Activated CD4-positive, alpha-beta T cell treated with anti-CD3 and anti-CD28 coated beads, Interleukin-2, amount 50 U/mL, for 4 hours (primary cell): ENCODE results near the gene PDGFRB.

ENCODE experiments used
- DNase-seq, 2 experiments: peaks; one replicate each; pipeline ENCODE4 v3.0.0-alpha.2; 2020

The PDGFRB gene

GRCh38 chr5:150162142-150162513 lies 6.5 kb upstream of the PDGFRB start:
- DNase-seq = no peak

DNA sequence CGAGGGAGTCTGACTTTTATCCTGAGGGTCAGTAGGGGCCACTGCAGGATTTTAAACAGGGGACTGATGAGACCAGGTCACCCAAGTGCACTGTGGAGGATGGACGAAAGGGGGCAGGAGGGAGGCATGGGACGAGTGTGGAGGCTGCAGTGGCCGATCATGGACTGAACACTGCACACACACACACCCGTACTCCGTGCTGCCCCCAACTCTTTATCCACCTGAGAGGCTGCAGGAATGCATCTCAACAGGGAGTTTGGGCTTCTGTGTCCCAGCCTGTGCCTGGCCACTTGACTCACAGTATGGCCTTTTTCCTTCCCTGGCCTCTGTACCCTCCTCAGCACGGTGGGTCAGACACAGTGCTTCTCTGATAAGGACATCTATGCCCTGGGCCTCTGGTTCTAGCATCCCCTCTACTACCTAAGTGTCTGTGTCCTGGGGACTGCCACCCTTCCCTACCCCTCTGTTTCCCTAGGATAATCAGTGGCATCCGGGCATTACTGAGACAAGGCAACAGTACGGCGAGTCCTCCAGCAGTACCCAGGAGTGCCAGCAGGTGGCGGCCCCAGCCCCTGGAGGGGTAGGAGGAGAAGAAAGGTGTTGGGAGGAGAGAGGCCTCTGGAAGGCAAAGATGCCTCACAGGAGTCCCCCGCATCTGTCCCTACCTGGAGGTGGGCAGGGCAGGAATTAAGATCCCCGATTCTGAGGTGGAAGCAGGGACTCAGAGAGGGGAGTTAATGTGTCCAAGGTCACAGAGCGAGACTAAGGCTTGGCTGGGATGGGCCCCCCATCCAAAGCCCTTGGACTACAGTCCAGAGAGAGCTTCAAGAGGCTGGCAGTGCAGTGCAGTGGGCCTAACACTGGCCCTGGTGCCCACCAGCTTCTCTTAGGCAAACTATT lies 5.8 kb upstream of the PDGFRB start:
- DNase-seq = peak; percentile 65

GRCh38 chr5:150160448-150161081 lies 4.9 kb upstream of the PDGFRB start:
- DNase-seq = no peak

- DNase-seq = no peak
Measured at GRCh38 chr5:150159741-150160179, 4.1 kb upstream of the PDGFRB start.

DNA sequence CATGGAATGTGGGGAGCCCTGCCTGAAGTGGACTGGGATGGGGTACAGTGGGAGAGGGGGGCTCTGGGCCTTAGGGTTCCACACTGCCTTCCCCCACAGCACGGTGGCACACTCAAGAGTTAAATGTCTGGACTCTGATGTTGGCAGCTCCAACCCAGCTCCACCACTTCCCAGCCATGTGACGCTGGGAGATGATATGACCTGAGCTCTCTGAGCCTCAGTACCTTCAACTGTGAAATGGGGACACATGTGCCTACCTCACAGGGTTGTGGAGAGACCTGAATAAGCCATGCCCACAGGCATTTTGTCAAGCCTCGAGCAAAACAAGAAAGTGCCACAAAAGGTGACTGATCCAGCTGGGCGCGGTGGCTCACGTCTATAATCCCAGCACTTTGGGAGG lies 3.4 kb upstream of the PDGFRB start:
- DNase-seq = no peak

GRCh38 chr5:150158170-150158949 lies 2.7 kb upstream of the PDGFRB start:
- DNase-seq = no peak

DNA sequence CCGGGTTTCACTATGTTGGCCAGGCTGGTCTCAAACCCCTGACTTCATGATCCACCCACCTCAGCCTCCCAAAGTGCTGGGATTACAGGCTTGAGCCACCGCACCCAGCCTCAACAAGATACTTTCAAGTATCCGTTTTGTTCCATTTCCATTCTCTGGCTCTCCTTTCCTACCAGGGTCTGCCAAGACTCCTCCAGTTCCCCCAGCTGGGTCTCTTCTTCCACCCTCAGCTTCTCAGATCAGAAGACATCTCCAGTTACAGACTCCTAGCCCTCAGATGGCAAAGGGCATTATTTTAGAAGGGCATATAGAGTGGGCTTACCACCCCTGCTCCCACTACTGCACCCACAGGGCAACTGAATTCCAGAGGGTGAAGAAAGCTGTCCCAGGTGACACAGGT lies 1.5 kb upstream of the PDGFRB start:
- no peak for DNase-seq

DNA sequence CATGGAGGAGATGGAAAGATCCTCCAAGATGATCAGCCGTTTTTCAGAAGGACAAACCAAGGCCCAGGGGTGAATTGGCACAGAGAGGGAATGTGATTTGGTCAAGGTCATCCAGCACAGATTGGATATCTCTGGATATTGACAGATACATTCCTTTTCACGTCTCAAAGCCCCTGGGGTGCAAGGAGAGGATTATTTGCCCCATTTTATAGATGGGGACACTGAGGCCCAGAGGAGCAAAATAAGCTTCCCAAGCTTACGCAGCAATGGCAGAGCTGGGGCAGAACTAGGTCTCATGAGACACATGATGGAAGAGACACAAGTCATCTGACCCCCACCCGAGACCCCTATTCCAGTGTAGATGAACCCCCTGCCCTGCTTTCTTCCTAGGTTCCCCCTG lies 895 bp upstream of the PDGFRB start:
- no peak for DNase-seq

DNA sequence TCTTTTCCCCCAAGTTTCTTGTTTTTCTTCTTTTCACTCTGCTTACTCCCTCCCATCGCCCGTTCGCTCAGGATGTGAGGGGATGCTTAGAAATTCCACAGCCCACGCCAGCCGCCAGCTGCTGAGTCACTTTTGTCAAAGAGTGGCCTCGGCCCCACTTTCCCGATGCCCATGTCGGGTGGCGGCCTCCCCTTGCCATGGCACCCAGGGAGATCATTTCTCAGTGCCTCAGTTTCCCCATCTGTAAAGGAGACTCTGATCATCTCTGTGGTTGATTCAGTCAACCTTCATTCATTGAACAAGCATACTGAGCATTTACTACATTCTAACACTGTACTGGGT lies 353 bp upstream of the PDGFRB start:
- no peak for DNase-seq

DNA sequence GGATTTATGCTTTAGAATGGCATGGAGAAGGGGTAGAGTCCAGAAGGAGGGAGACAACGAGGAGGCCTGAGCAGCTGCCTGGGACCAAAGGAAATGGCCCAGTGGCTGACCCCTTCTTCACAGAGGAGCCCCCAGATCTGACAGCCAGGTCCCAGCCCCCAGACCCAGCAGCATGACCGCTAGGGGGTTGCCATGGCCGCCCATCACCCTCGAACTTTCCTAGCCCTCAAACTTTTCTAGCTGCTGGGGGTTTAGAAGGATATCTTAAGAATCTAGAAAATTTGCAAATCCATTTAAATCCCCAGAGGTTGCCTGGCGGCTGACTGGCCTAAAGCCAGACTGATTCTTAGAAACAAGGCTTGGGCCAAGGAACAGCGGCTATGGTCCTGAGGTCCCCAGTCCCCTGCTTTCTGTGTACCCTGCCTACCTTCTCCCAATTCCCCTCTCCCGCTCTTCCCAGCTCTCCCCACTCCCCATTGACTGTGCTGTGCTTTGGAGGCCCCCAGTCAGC lies 972 bp downstream of the PDGFRB start:
- DNase-seq = no peak

DNA sequence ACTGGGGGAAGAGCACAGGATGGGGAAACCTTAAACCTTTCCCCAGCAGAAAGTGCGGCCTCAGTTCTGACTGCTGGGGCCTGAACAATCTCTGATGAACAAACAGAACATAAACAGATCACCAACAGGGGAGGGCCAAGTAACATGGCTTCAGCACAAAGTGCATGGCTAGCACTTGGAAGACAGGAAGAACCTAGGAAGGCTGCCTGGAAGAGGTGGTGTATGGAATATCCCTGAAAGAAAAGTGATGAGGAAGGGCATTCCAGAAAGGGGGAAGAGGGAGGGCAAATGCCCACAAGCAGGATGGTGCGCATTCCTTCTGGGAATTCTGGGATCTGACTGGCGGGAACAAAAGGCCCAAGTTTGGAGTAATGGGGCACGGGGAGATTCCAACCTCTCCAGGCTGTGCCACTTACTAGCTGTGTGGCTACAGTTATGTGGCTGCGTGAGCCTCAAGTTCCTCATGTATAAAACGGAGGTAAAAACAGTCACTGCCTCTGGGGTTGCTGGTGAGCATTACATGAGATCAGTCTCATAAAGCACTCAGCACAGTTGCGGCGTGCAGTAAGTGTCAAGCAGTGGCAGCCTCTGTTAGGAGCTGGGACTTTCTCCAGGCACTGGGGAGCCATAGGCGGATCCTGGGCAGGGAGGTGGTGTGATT lies 1.6 kb downstream of the PDGFRB start:
- no peak for DNase-seq

- no peak for DNase-seq
Measured at GRCh38 chr5:150153483-150153882, 2.2 kb downstream of the PDGFRB start.

GRCh38 chr5:150152636-150153462 lies 2.8 kb downstream of the PDGFRB start:
- DNase-seq = no peak

- DNase-seq = no peak
Measured at GRCh38 chr5:150149618-150150017, 6.0 kb downstream of the PDGFRB start.

GRCh38 chr5:150148117-150148927 lies 7.3 kb downstream of the PDGFRB start:
- DNase-seq = no peak

GRCh38 chr5:150147670-150148069 lies 8.0 kb downstream of the PDGFRB start:
- DNase-seq = no peak

GRCh38 chr5:150146862-150147601 lies 8.6 kb downstream of the PDGFRB start:
- DNase-seq = no peak

DNA sequence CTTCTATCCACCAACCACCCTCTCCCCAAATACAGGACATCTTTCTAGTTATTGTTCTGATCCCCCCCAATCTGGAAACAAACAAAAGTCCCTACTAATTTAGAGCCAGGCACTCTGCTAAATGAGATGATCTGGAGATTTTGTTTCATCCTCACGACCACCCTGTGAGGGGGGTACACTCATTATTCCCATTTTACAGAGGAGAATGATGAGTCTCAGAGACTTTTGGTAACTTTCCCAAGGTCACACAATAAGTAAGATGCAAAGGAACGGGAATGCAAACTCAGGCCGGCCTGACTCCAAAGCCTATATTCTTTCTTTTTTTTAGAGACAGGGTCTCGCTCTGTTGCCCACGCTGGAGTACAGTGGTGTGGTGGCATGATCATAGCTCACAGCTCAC lies 9.4 kb downstream of the PDGFRB start:
- no peak for DNase-seq

DNA sequence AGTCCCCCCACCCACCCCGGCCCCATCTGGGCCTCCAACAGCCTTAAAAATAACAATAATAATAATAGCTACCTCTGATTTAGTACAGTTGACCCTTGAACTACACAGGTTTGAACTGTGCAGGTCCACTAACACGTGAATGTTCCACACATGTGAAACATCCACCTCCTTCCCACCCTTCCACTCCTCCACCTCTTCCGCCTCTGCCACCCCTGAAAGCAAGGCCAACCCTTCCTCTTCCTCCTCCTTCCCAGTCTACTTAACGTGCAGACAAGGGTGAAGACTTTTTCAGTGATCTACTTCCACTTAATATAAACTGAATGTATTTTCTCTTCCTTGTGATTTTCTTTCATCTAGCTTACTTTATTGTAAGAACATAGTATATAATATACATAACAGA lies 10.8 kb downstream of the PDGFRB start:
- no peak for DNase-seq

DNA sequence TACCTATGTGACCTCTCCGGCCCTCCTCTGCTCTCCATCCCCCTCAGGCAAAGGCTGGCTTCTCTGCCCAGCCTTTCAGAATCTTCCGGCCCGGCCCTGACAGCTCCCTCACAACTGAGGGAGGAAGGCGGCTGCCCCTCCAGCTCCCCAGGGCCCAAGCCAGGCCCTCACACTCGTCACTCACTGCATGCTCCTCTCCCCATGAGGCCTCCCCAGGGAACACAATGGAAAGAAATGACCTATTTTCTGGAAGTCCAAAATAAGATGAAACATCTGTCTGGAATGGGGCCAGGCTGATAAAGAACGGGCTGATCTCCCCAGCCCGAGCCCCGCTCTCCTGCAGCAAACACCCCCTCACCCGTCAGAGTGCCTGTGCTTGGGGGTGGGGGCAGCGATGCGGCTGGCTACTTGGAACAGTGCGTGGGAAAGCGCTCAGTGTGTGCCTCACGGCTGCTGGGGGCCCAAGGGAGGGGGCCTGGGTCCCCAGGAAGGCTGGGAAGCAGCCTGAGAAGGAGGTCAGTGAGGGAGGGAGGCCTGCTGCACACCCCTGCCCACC lies 11.3 kb downstream of the PDGFRB start:
- DNase-seq = no peak
